KMS-11 (cell line): ENCODE measurements around the gene VAPB.
"Not testable (repeated sequence)": the region's sequence is repeated elsewhere in the genome, so short reads cannot be mapped to it uniquely, and the experiment has no call there.

ENCODE experiments used
- H2AFZ ChIP-seq: fragments of 200-600 bp; sonication (generic); 2 replicates; pipeline ENCODE4 v1.6.1; 2016; ENCODE audit warnings: antibody characterized with exemption, mixed run types, low read depth
- H3K27ac ChIP-seq: fragments of 200-600 bp; sonication (generic); 2 replicates; pipeline ENCODE4 v1.6.1; 2016; ENCODE audit warnings: mild to moderate bottlenecking, mixed run types
- H3K27me3 ChIP-seq: fragments of 200-600 bp; sonication (generic); 2 replicates; pipeline ENCODE4 v1.6.1; 2017; ENCODE audit warnings: mild to moderate bottlenecking, low read depth, mixed run types, moderate library complexity; ENCODE audit not compliant: insufficient read depth
- H3K36me3 ChIP-seq: fragments of 200-600 bp; sonication (generic); 2 replicates; pipeline ENCODE4 v1.6.1; 2017; ENCODE audit warnings: mild to moderate bottlenecking, mixed run types; ENCODE audit not compliant: insufficient read depth
- H3K4me1 ChIP-seq: fragments of 200-600 bp; sonication (generic); 2 replicates; pipeline ENCODE4 v1.6.1; 2016; ENCODE audit warnings: mild to moderate bottlenecking, low read depth, mixed run types; ENCODE audit not compliant: poor library complexity, severe bottlenecking
- H3K4me2 ChIP-seq: fragments of 200-600 bp; sonication (generic); 2 replicates; pipeline ENCODE4 v1.7.0; 2016; ENCODE audit warnings: mild to moderate bottlenecking, mixed run types
- H3K4me3 ChIP-seq: fragments of 200-600 bp; sonication (generic); IDR thresholded peaks from 2 replicates; pipeline ENCODE4 v1.6.1; 2017; ENCODE audit warnings: low read depth, low read length, mixed read lengths; ENCODE audit not compliant: insufficient read depth
- H3K79me2 ChIP-seq: fragments of 200-600 bp; sonication (generic); 2 replicates; pipeline ENCODE4 v1.6.1; 2016; ENCODE audit warnings: low read depth, mixed run types; ENCODE audit not compliant: insufficient read depth
- H3K9ac ChIP-seq: fragments of 200-600 bp; sonication (generic); 2 replicates; pipeline ENCODE4 v1.6.1; 2016; ENCODE audit warnings: mild to moderate bottlenecking, mixed run types
- H4K20me1 ChIP-seq: fragments of 200-600 bp; sonication (generic); 2 replicates; pipeline ENCODE4 v1.6.1; 2016; ENCODE audit warnings: mild to moderate bottlenecking, mixed run types; ENCODE audit not compliant: insufficient read depth
- CTCF ChIP-seq: fragments of 200-600 bp; sonication (generic); conservative IDR thresholded peaks from 2 replicates; pipeline ENCODE4 v1.6.1; 2017; ENCODE audit warnings: low read depth, mild to moderate bottlenecking, antibody characterized with exemption, low read length, moderate library complexity, mixed read lengths

The VAPB gene

GRCh38 chr20:58407201-58407873 lies 18.3 kb downstream of the VAPB start:
- Histone ChIP-seq H4K20me1 (peaks cover 48% of the 10 kb centered on the region), H2AFZ (no peak overlapping the region), H3K27me3 (no peaks in the 10 kb centered on the region), H3K36me3 (no peaks in the 10 kb centered on the region), H3K27ac (peak overlapping the region; percentile 8; the same call in 1 of the 2 replicates), H3K79me2 (peaks cover 98% of the 10 kb centered on the region), H3K9ac (no peak overlapping the region), H3K4me2 (0 out of 2 replicates have a peak overlapping the region, but pooled peaks have one; percentile 7), H3K4me3 (no peak overlapping the region), H3K4me1 (peaks cover 32% of the 10 kb centered on the region)
- no peak for TF ChIP-seq CTCF

GRCh38 chr20:58407966-58408557 lies 19.0 kb downstream of the VAPB start:
- Histone ChIP-seq H3K4me1 (peaks cover 32% of the 10 kb centered on the region), H2AFZ (no peak overlapping the region), H3K4me2 (peak overlapping the region; percentile 7; the same call in 1 of the 2 replicates), H3K27me3 (no peaks in the 10 kb centered on the region), H3K9ac (no peak overlapping the region), H3K79me2 (peaks cover 96% of the 10 kb centered on the region), H3K27ac (peak overlapping the region; percentile 8; the same call in 1 of the 2 replicates), H3K36me3 (no peaks in the 10 kb centered on the region), H3K4me3 (no peak overlapping the region), H4K20me1 (peaks cover 48% of the 10 kb centered on the region)
- TF ChIP-seq CTCF = no peak

DNA sequence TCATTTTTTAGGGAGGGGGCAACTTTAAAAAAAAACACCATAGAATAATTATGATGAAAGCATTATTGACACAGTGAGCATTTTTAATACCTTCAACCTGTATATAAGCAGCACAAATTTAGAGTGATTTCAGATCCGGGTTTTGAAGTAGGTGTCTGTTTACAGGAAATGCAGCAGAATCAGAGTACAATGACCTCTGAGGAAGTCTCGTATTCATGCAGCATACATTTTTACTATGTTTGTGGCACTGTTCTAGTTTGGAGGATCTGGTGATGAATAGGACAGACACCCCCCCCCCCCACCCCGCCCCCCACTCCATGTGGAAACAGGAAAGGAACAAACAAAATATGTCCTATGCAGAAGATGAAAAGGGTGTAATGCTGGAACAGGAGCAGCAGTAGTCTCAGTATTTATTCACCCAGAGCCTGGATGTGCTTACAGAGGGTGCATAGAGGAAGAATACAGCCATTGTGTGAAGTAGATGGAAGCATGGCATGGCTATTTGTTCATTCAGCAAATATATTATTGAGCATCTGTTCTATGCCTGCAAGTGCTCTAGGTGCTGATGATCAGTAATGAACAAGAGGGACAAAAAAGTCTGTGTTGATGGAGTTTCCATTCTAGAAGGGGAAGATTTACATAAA lies 19.7 kb downstream of the VAPB start:
- H3K4me2 ChIP-seq = 0 out of 2 replicates have a peak overlapping the region, but pooled peaks have one; percentile 7
- H3K36me3 ChIP-seq = no peaks in the 10 kb centered on the region
- H3K79me2 ChIP-seq = peaks cover 89% of the 10 kb centered on the region
- H3K27ac ChIP-seq = no peak overlapping the region
- H2AFZ ChIP-seq = no peak overlapping the region
- no peaks in the 10 kb centered on the region for H3K27me3 ChIP-seq
- TF ChIP-seq CTCF = no peak
- H3K9ac ChIP-seq = no peak overlapping the region
- H4K20me1 ChIP-seq = peaks cover 45% of the 10 kb centered on the region
- H3K4me1 ChIP-seq = peaks cover 32% of the 10 kb centered on the region
- H3K4me3 ChIP-seq = no peak overlapping the region

GRCh38 chr20:58414216-58414615 lies 25.2 kb downstream of the VAPB start:
- H3K9ac ChIP-seq, H3K27ac ChIP-seq, H2AFZ ChIP-seq, H3K4me3 ChIP-seq, H3K27me3 ChIP-seq, H3K4me1 ChIP-seq, H3K4me2 ChIP-seq, H3K36me3 ChIP-seq: not testable (repeated sequence)
- peaks cover 72% of the 10 kb centered on the region for H3K79me2 ChIP-seq
- H4K20me1 ChIP-seq = peaks cover 19% of the 10 kb centered on the region

DNA sequence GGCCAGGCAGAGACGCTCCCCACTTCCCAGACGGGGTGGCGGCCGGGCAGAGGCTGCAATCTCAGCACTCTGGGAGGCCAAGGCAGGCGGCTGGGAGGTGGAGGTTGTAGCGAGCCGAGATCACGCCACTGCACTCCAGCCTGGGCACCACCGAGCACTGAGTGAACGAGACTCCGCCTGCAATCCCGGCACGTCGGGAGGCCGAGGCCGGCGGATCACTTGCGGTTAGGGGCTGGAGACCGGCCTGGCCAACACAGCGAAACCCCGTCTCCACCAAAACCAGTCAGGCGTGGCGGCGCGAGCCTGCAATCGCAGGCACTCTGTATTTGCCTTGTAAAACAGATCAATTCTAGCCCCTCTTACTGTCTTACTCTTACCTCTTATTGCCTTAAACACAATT lies 25.8 kb downstream of the VAPB start:
- H3K4me3 ChIP-seq, H2AFZ ChIP-seq, H3K9ac ChIP-seq, H3K27ac ChIP-seq, H3K4me2 ChIP-seq, H3K27me3 ChIP-seq, H3K36me3 ChIP-seq, H3K4me1 ChIP-seq: not testable (repeated sequence)
- Histone ChIP-seq H4K20me1 (peaks cover 13% of the 10 kb centered on the region; the same call in 1 of the 2 replicates), H3K79me2 (peaks cover 70% of the 10 kb centered on the region)
